ENCODE data around the gene TRIP6. TPM values are rescaled to one million over a fixed set of nuclear protein-coding genes. Genes with fewer than 3 reads are reported as not detected.

The TRIP6 gene
- total RNA-seq, 1 donor from 2014 or later: 13.1 TPM

DNA sequence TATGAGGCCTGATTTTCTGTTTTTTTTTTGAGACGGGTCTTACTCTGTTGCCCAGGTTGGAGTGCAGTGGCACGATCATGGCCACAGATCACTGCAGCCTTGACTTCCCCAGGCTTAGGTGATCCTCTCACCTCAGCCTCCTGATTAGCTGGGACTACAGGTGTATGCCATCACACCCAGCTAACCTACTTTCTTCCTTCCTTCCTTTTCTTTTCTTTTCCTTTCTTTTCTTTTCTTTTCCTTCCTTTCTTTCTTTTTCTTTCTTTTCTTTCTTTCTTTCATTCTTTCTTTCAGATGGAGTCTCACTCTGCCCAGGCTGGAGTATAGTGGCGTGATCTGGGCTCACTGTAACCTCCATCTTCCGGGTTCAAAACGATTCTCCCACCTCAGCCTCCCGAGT, 11.5 kb downstream of the TRIP6 start:
- peak overlapping the region; percentile 13 for H3K4me3 Mint-ChIP-seq (ENCODE audit: unreplicated experiment)
- TF ChIP-seq, protein P1, sequence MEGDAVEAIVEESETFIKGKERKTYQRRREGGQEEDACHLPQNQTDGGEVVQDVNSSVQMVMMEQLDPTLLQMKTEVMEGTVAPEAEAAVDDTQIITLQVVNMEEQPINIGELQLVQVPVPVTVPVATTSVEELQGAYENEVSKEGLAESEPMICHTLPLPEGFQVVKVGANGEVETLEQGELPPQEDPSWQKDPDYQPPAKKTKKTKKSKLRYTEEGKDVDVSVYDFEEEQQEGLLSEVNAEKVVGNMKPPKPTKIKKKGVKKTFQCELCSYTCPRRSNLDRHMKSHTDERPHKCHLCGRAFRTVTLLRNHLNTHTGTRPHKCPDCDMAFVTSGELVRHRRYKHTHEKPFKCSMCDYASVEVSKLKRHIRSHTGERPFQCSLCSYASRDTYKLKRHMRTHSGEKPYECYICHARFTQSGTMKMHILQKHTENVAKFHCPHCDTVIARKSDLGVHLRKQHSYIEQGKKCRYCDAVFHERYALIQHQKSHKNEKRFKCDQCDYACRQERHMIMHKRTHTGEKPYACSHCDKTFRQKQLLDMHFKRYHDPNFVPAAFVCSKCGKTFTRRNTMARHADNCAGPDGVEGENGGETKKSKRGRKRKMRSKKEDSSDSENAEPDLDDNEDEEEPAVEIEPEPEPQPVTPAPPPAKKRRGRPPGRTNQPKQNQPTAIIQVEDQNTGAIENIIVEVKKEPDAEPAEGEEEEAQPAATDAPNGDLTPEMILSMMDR (IDR thresholded peaks at IDR 0.05; ENCODE audit: partially characterized antibody, unreplicated experiment): no peak
- DNase-seq: no peak
- H3K27ac Mint-ChIP-seq (ENCODE audit: unreplicated experiment): no peak overlapping the region
- H3K4me1 Mint-ChIP-seq (ENCODE audit: low read depth, unreplicated experiment): peaks cover 23% of the 10 kb centered on the region
- peaks cover 7% of the 10 kb centered on the region for H3K36me3 Mint-ChIP-seq (ENCODE audit: unreplicated experiment)
- peaks cover 22% of the 10 kb centered on the region for H3K27me3 Mint-ChIP-seq (ENCODE audit: unreplicated experiment)
- peaks cover 22% of the 10 kb centered on the region for H3K9me3 Mint-ChIP-seq (ENCODE audit: unreplicated experiment)

DNA sequence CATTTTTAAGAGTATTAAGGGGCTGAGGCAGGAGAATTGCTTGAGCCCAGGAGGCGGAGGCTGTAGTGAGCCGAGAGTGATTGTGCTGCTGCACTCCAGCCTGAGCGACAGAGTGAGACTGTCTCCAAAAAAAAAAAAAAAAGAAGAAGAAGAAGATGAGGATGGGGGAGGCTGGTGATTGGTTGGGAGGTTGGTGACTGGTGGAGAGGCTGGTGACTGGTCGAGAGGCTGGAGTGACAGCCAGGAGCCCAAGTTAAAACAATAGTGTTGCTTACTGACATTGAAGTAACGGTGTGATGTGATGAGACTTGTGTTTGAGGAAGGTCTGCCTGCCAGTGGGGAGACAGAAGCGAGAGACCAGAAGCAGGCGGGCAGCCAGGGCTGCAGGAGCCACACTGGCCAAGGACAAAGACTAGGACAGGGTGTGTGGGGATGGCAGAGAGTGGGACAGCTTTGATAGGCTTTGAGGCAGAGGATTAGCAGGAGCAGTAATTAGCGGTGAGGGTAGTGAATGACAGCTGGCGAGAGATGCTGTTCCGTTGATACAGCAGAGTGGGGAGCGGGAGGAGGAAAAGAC, 12.6 kb downstream of the TRIP6 start:
- H3K27me3 Mint-ChIP-seq (ENCODE audit: unreplicated experiment): peaks cover 17% of the 10 kb centered on the region

DNA sequence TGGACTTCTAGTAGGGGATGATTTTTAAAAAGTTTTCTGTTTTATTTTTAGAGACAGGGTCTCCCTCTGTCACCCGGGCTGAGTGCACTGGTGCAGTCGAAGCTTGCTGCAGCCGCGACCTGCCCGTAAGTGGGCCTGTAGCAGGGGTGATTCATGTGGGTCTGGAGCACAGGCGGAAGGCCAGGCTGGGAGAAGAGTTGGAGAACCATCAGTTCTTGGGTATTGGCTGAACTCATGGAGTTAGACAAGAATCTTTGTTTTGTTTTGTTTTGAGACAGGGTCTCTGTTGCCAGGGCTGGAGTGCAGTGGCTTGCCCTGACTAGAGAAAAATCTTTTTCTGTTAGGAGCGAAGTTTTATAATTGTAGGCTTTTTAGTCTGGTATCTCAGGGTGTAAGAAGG, 13.5 kb downstream of the TRIP6 start:
- Mint-ChIP-seq H3K9me3 (ENCODE audit: unreplicated experiment) (peaks cover 16% of the 10 kb centered on the region), H3K4me1 (ENCODE audit: low read depth, unreplicated experiment) (peaks cover 21% of the 10 kb centered on the region), H3K36me3 (ENCODE audit: unreplicated experiment) (peaks cover 12% of the 10 kb centered on the region), H3K4me3 (ENCODE audit: unreplicated experiment) (peak overlapping the region; percentile 57), H3K27me3 (ENCODE audit: unreplicated experiment) (peaks cover 13% of the 10 kb centered on the region), H3K27ac (ENCODE audit: unreplicated experiment) (peak overlapping the region; percentile 70)
- TF ChIP-seq, protein P1 (IDR thresholded peaks at IDR 0.05; ENCODE audit: partially characterized antibody, unreplicated experiment): no peak
- DNase-seq: no peak

More for the DNA sequence above, 12.6 kb downstream of the TRIP6 start:
- peak overlapping the region; percentile 96 for H3K27ac Mint-ChIP-seq (ENCODE audit: unreplicated experiment)
- H3K9me3 Mint-ChIP-seq (ENCODE audit: unreplicated experiment): peaks cover 21% of the 10 kb centered on the region
- H3K4me3 Mint-ChIP-seq (ENCODE audit: unreplicated experiment): peak overlapping the region; percentile 82
- no peak for DNase-seq
- peaks cover 11% of the 10 kb centered on the region for H3K36me3 Mint-ChIP-seq (ENCODE audit: unreplicated experiment)
- H3K4me1 Mint-ChIP-seq (ENCODE audit: low read depth, unreplicated experiment): peaks cover 21% of the 10 kb centered on the region
- TF ChIP-seq, protein P1 (IDR thresholded peaks at IDR 0.05; ENCODE audit: partially characterized antibody, unreplicated experiment): no peak

GRCh38 chr7:100881136-100881535, 13.9 kb downstream of the TRIP6 start:
- H3K9me3 Mint-ChIP-seq (ENCODE audit: unreplicated experiment): peaks cover 15% of the 10 kb centered on the region
- no peak overlapping the region for H3K4me3 Mint-ChIP-seq (ENCODE audit: unreplicated experiment)
- peaks cover 10% of the 10 kb centered on the region for H3K27me3 Mint-ChIP-seq (ENCODE audit: unreplicated experiment)
- TF ChIP-seq, protein P1 (IDR thresholded peaks at IDR 0.05; ENCODE audit: partially characterized antibody, unreplicated experiment): no peak
- peak overlapping the region; percentile 70 for H3K27ac Mint-ChIP-seq (ENCODE audit: unreplicated experiment)
- H3K4me1 Mint-ChIP-seq (ENCODE audit: low read depth, unreplicated experiment): peaks cover 21% of the 10 kb centered on the region
- peaks cover 12% of the 10 kb centered on the region for H3K36me3 Mint-ChIP-seq (ENCODE audit: unreplicated experiment)
- no peak for DNase-seq

DNA sequence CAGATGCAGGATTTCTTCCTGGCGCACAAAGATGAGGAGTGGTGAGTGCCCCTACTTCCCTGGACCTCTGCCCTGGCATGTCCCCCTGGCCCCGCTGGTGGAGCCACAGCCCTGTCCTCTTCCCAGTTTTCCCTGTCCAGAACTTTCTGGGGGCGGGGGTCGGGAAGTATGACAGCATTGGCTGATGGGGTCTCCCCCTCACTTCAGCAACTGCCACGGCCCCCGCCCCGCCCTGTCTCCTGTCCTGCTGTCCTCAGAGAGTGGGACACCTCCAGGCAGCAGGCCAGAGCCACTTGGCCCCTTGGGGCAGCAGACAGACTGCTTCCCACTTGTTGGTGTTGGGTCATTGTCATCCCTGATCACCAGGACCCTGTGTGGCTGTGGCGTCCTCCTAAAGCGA, 15.0 kb downstream of the TRIP6 start:
- Mint-ChIP-seq H3K27ac (ENCODE audit: unreplicated experiment) (no peak overlapping the region), H3K27me3 (ENCODE audit: unreplicated experiment) (peaks cover 6% of the 10 kb centered on the region), H3K4me1 (ENCODE audit: low read depth, unreplicated experiment) (peaks cover 14% of the 10 kb centered on the region)

More for the DNA sequence above, 15.0 kb downstream of the TRIP6 start:
- Mint-ChIP-seq H3K9me3 (ENCODE audit: unreplicated experiment) (peaks cover 16% of the 10 kb centered on the region), H3K4me3 (ENCODE audit: unreplicated experiment) (no peak overlapping the region), H3K36me3 (ENCODE audit: unreplicated experiment) (peaks cover 12% of the 10 kb centered on the region)
- no peak for DNase-seq
- TF ChIP-seq, protein P1 (IDR thresholded peaks at IDR 0.05; ENCODE audit: partially characterized antibody, unreplicated experiment): no peak

Data from glutamatergic neuron (in vitro differentiated cells).